ENCODE data around the gene HTRA3.

HTRA3 gene

GRCh38 chr4:8235224-8235623, 34.3 kb upstream of the HTRA3 start:
- peak; percentile 63 for DNase-seq

- no peak for DNase-seq
These were observed 33.9 kb upstream of the HTRA3 start for GRCh38 chr4:8235686-8236085.

GRCh38 chr4:8236106-8236919, 33.2 kb upstream of the HTRA3 start:
- no peak for DNase-seq

- DNase-seq = no peak
These were observed 32.7 kb upstream of the HTRA3 start for GRCh38 chr4:8236920-8237195.

- no peak for DNase-seq
These were observed 32.1 kb upstream of the HTRA3 start for GRCh38 chr4:8237256-8237989.

GRCh38 chr4:8238036-8238511, 31.5 kb upstream of the HTRA3 start:
- DNase-seq = peak; percentile 47

GRCh38 chr4:8238515-8239053, 31.0 kb upstream of the HTRA3 start:
- DNase-seq = no peak

GRCh38 chr4:8239226-8239625, 30.3 kb upstream of the HTRA3 start:
- DNase-seq = no peak

GRCh38 chr4:8239661-8240060, 29.9 kb upstream of the HTRA3 start:
- no peak for DNase-seq

GRCh38 chr4:8240211-8241041, 29.1 kb upstream of the HTRA3 start:
- no peak for DNase-seq

GRCh38 chr4:8241211-8241779, 28.3 kb upstream of the HTRA3 start:
- no peak for DNase-seq

GRCh38 chr4:8241895-8242696, 27.5 kb upstream of the HTRA3 start:
- peak; percentile 33 for DNase-seq

- DNase-seq = no peak
These were observed 26.6 kb upstream of the HTRA3 start for GRCh38 chr4:8242782-8243560.

GRCh38 chr4:8244001-8244757, 25.4 kb upstream of the HTRA3 start:
- DNase-seq = no peak

GRCh38 chr4:8244931-8245460, 24.6 kb upstream of the HTRA3 start:
- DNase-seq = no peak

GRCh38 chr4:8245884-8246833, 23.4 kb upstream of the HTRA3 start:
- DNase-seq = no peak

- DNase-seq = no peak
These were observed 22.3 kb upstream of the HTRA3 start for GRCh38 chr4:8247047-8247930.

GRCh38 chr4:8248091-8248490, 21.5 kb upstream of the HTRA3 start:
- DNase-seq = no peak
